GM20000 (cell line): ENCODE measurements around the gene LNX1.

ENCODE experiments used
- DNase-seq: peaks from one replicate; pipeline ENCODE4 v3.0.0; 2012; ENCODE audit warnings: low spot score
- TF ChIP-seq, protein P1 (sequence below): IDR thresholded peaks from 2 replicates; pipeline ENCODE4 v1.5.1; 2012; ENCODE audit warnings: mild to moderate bottlenecking, control low read depth; ENCODE audit errors: extremely low read depth, missing control alignments

The LNX1 gene

DNA sequence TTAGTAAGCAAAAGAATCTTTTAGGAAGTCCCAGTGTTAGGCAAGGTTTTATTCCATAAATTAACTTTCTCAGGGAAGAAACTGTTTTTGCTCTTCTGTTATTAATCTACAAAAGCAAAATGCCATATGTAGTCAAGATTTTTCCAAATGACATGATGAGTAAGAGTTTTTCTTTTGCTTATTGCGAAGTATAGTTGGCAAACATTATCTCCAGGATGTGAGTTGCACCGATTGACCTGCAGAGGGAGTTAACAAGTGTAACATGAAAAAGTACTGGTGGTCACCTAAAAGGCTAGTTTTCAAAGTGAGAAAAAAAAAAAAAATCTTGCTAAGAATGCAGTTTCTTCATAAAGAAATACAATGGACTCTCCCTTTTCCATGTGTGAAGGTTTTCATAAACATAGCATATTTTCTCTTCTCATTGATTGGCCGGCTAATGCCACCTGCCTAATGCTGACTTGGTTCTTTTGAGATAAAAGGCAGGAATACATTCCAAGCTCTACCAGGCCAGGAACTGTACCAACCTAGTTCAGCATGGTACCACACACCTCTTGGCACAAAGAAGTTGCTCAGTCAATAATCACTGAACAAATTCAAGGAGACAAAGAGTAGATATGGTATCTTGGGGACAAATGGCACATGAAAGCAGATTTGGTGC is 100.2 kb downstream of the LNX1 start:
- peak; percentile 19 for DNase-seq
- TF ChIP-seq, protein P1, sequence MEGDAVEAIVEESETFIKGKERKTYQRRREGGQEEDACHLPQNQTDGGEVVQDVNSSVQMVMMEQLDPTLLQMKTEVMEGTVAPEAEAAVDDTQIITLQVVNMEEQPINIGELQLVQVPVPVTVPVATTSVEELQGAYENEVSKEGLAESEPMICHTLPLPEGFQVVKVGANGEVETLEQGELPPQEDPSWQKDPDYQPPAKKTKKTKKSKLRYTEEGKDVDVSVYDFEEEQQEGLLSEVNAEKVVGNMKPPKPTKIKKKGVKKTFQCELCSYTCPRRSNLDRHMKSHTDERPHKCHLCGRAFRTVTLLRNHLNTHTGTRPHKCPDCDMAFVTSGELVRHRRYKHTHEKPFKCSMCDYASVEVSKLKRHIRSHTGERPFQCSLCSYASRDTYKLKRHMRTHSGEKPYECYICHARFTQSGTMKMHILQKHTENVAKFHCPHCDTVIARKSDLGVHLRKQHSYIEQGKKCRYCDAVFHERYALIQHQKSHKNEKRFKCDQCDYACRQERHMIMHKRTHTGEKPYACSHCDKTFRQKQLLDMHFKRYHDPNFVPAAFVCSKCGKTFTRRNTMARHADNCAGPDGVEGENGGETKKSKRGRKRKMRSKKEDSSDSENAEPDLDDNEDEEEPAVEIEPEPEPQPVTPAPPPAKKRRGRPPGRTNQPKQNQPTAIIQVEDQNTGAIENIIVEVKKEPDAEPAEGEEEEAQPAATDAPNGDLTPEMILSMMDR, result peak; percentile 37

DNA sequence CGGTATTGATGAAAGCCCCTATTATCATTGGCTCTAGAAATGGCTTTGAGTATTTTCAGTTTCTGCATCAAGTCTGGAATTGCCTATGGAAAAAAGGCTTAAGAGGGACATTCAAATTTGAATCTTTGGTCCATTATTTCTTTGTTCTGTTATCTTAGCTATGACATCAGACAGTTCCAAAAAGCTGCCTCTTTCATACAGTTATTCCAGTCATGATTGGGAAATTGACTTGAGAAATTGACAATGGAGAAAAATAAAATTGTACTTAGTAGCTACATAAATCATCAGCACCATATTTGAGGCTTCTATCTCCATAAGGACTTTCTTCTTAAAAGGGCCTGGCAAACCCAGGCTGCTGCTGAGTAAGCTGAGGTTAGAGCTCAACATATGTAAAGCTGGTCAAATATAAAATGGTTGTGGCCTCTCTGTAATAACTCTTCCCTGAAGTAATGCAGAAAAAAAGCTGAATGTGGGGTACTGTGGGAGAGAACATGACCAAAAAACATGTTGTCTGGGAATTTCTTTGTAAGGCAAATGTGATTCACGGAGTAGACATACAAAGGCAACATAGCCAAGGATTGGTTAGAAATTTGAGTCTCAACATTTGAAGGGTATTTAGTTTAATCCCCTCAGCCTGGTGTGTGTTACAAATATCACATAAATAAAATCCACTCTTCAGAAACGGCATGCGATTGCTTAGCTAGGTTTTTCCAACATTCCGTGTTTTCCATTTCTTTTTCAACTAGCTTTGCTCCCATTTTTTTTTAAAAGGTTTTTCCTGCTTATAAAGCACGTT is 100.9 kb downstream of the LNX1 start:
- no peak for DNase-seq
- TF ChIP-seq, protein P1, result no peak

DNA sequence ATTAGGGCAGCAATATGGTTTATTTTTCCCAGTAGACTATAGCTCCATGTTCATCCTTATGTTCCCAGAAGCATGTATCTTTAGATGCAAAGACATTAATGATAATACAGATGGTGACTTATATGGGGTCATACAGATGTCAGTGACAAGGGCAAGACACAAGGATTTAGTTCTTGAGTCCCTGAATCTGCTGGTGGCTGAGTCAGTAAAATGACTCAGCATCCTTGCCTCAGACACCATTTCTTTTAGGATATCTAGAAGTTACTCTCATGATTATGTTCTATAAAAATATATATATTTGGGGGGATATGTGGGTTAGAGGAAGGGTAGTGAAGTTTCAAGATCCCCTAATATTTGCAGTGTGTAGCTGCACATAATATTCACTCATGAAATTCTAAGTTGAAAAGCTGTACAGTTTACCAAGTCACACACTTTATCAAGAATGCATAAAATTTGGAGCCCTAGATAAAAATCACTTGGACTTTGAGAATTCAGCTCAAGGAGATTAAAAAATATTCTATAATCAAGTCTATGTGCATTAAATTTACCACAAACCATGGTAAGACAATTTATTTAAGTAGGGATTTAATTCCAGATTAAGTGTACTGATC is 101.9 kb downstream of the LNX1 start:
- TF ChIP-seq, protein P1, result no peak
- no peak for DNase-seq

DNA sequence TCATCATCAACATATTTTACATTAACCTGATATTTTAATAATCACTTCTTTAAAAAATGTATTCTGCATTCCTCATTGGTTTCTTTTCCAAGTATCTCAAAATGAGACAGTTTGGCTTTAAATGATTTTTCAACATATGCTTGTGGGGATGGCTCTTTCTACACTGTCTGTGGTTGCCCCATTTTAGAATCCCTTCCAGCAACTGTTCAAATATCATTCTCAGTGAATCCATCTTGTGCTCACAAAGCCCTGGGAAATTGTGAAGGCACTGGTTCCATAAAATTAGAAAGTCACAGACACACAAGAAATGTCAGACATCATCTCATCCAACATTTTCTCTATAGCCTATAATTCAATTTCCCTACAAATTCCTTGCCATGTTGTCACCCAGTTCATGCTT is 103.5 kb downstream of the LNX1 start:
- TF ChIP-seq, protein P1, result no peak
- DNase-seq, result no peak

DNA sequence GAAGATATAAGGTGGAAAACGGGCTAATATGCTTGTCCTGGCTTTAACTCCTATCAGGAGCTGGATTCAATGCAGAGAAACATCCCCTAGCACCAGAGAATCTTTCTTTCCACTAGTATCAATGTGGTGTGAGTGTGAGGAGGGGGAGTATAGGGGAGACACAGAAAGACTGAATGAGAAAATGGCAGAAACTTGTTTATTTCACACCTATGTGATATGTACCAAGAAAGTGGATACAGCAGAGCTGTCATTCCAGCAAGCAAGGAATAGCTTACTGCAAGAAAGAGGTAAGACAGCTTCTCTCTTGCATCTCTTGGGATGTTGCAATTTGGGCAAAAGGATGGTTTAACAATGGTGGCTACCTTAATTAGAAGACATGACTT is 105.6 kb downstream of the LNX1 start:
- no peak for DNase-seq
- TF ChIP-seq, protein P1, result no peak

DNA sequence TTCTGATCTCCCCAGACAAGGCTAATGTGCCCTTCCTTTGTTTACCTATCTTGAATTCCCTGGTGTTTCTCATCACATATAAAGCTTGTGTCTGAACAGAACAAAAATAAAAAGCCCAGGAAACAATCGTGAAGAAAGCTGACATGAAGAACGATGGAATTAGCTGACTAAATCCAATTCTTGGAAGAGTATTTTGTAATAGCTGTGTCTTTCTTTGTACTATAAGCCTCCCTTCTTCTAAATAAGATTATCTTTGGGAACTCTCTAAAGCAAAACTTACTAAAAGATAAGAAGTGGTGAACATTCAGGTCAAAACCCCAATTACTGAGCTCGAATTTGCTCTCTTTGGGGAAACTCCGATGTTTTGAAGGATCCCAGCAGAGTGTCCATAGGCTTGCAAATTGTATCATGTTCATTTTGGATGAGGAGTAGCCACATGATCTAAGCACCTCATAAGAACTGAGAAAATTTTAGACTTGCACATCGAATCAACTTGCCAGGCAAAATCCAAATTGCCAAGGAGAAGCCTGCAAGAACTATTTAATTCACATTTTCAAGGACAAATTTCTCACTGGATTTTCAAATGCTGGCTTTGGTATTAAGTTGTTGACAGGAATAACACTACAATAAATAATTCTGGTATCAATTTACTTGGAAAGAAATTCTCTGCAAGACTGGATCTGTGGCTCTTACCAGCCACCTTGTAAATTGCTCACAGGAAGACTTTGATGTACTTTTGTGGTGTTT is 106.2 kb downstream of the LNX1 start:
- no peak for DNase-seq
- TF ChIP-seq, protein P1, result no peak
